Loucy (cell line): ENCODE results near the gene ANO5.

ENCODE experiments used
- H2AFZ ChIP-seq: fragments of 200-600 bp; sonication (generic); 2 replicates; pipeline ENCODE4 v1.6.0; 2016; ENCODE audit warnings: antibody characterized with exemption, mild to moderate bottlenecking, low read length, moderate library complexity
- H3F3A ChIP-seq: fragments of 200-600 bp; 2 replicates; pipeline ENCODE4 v1.6.0; 2016; ENCODE audit warnings: antibody characterized with exemption, low read depth, mild to moderate bottlenecking
- H3K27me3 ChIP-seq: fragments of 200-600 bp; sonication (generic); 2 replicates; pipeline ENCODE4 v1.6.1; 2014; ENCODE audit warnings: low read length, mild to moderate bottlenecking; ENCODE audit not compliant: insufficient read depth, poor library complexity, severe bottlenecking
- H3K36me3 ChIP-seq: fragments of 200-600 bp; sonication (generic); 2 replicates; pipeline ENCODE4 v1.6.1; 2016; ENCODE audit warnings: low read length; ENCODE audit not compliant: insufficient read depth
- H3K4me1 ChIP-seq: fragments of 200-600 bp; sonication (generic); 2 replicates; pipeline ENCODE4 v1.5.1; 2014; ENCODE audit warnings: low read length, mild to moderate bottlenecking; ENCODE audit not compliant: insufficient read depth, poor library complexity, severe bottlenecking
- H3K4me2 ChIP-seq: fragments of 200-600 bp; sonication (generic); 2 replicates; pipeline ENCODE4 v1.6.0; 2014; ENCODE audit warnings: antibody characterized with exemption, low read length, low read depth, mild to moderate bottlenecking; ENCODE audit not compliant: poor library complexity, severe bottlenecking
- H3K4me3 ChIP-seq: fragments of 200-600 bp; sonication (generic); 2 replicates; pipeline ENCODE4 v1.5.1; 2014; ENCODE audit warnings: low read length, mild to moderate bottlenecking, mixed read lengths; ENCODE audit not compliant: poor library complexity, severe bottlenecking
- H3K79me2 ChIP-seq: fragments of 200-600 bp; sonication (generic); 2 replicates; pipeline ENCODE4 v1.6.1; 2014; ENCODE audit warnings: low read length; ENCODE audit not compliant: insufficient read depth
- H3K9ac ChIP-seq: fragments of 200-600 bp; sonication (generic); 2 replicates; pipeline ENCODE4 v1.6.0; 2014; ENCODE audit warnings: mild to moderate bottlenecking, low read depth, low read length, moderate library complexity; ENCODE audit not compliant: poor library complexity, severe bottlenecking
- H3K9me2 ChIP-seq: fragments of 200-600 bp; sonication (generic); replicated peaks from 2 replicates; pipeline ENCODE4 v1.6.1; 2016; ENCODE audit warnings: low read depth, low read length, mixed read lengths
- H3K9me3 ChIP-seq: fragments of 200-600 bp; sonication (generic); 2 replicates; pipeline ENCODE4 v1.6.1; 2014; ENCODE audit warnings: mild to moderate bottlenecking, antibody characterized with exemption, low read length, low read depth; ENCODE audit not compliant: insufficient read depth
- H4K20me1 ChIP-seq: fragments of 200-600 bp; sonication (generic); 2 replicates; pipeline ENCODE4 v1.6.0; 2014; ENCODE audit warnings: antibody characterized with exemption, low read length, mild to moderate bottlenecking; ENCODE audit not compliant: insufficient read depth, poor library complexity, severe bottlenecking
- CTCF ChIP-seq: fragments of 200-600 bp; sonication (generic); conservative IDR thresholded peaks from 2 replicates; pipeline ENCODE4 v1.5.1; 2014; ENCODE audit warnings: mild to moderate bottlenecking, antibody characterized with exemption, low read length
- EZH2phosphoT487 ChIP-seq: fragments of 200-600 bp; IDR thresholded peaks from 2 replicates; pipeline ENCODE4 v1.6.1; 2018; ENCODE audit warnings: antibody characterized with exemption, mild to moderate bottlenecking, moderate library complexity, borderline replicate concordance

Gene ANO5

GRCh38 chr11:22221143-22221542, 28.3 kb downstream of the ANO5 start:
- no peaks in the 10 kb centered on the region for H3K79me2 ChIP-seq
- no peaks in the 10 kb centered on the region for H3K9me2 ChIP-seq
- no peak overlapping the region for H3K9ac ChIP-seq
- H3K4me2 ChIP-seq, result no peak overlapping the region
- H3K36me3 ChIP-seq, result no peaks in the 10 kb centered on the region
- no peaks in the 10 kb centered on the region for H3K27me3 ChIP-seq
- H2AFZ ChIP-seq, result no peak overlapping the region
- TF ChIP-seq CTCF (no peak), EZH2phosphoT487 (no peak)
- no peaks in the 10 kb centered on the region for H3K9me3 ChIP-seq
- no peaks in the 10 kb centered on the region for H3F3A ChIP-seq
- H3K4me3 ChIP-seq, result no peak overlapping the region
- no peaks in the 10 kb centered on the region for H3K4me1 ChIP-seq
- H4K20me1 ChIP-seq, result no peaks in the 10 kb centered on the region

GRCh38 chr11:22225190-22225589, 32.3 kb downstream of the ANO5 start:
- no peaks in the 10 kb centered on the region for H3K79me2 ChIP-seq
- no peak overlapping the region for H3K9ac ChIP-seq
- H3K4me2 ChIP-seq, result no peak overlapping the region
- H3K4me1 ChIP-seq, result no peaks in the 10 kb centered on the region
- H2AFZ ChIP-seq, result no peak overlapping the region
- H4K20me1 ChIP-seq, result no peaks in the 10 kb centered on the region
- no peak overlapping the region for H3K4me3 ChIP-seq
- H3K9me3 ChIP-seq, result no peaks in the 10 kb centered on the region
- no peaks in the 10 kb centered on the region for H3F3A ChIP-seq
- TF ChIP-seq EZH2phosphoT487 (no peak), CTCF (no peak)
- H3K27me3 ChIP-seq, result no peaks in the 10 kb centered on the region
- H3K36me3 ChIP-seq, result no peaks in the 10 kb centered on the region
- H3K9me2 ChIP-seq, result no peaks in the 10 kb centered on the region

GRCh38 chr11:22234743-22235142, 41.9 kb downstream of the ANO5 start:
- Histone ChIP-seq H2AFZ (no peak overlapping the region), H3K9ac (no peak overlapping the region), H3K4me2 (no peak overlapping the region), H3K36me3 (no peaks in the 10 kb centered on the region), H3K9me3 (no peaks in the 10 kb centered on the region), H3K79me2 (no peaks in the 10 kb centered on the region), H3K4me1 (no peaks in the 10 kb centered on the region), H3K9me2 (no peaks in the 10 kb centered on the region), H3K27me3 (no peaks in the 10 kb centered on the region), H3F3A (no peaks in the 10 kb centered on the region), H4K20me1 (no peaks in the 10 kb centered on the region), H3K4me3 (no peak overlapping the region)
- no peak for TF ChIP-seq EZH2phosphoT487
- TF ChIP-seq CTCF, result no peak
